ENCODE data around the gene TMEM59L. TPM values are rescaled to one million over a fixed set of nuclear protein-coding genes. Genes with fewer than 3 reads are reported as not detected.

TMEM59L gene
- total and polyA plus RNA-seq, 2 of the 4 experiments (the other 2 are of a cell fraction), result under 0.01 to 5.9 TPM

DNA sequence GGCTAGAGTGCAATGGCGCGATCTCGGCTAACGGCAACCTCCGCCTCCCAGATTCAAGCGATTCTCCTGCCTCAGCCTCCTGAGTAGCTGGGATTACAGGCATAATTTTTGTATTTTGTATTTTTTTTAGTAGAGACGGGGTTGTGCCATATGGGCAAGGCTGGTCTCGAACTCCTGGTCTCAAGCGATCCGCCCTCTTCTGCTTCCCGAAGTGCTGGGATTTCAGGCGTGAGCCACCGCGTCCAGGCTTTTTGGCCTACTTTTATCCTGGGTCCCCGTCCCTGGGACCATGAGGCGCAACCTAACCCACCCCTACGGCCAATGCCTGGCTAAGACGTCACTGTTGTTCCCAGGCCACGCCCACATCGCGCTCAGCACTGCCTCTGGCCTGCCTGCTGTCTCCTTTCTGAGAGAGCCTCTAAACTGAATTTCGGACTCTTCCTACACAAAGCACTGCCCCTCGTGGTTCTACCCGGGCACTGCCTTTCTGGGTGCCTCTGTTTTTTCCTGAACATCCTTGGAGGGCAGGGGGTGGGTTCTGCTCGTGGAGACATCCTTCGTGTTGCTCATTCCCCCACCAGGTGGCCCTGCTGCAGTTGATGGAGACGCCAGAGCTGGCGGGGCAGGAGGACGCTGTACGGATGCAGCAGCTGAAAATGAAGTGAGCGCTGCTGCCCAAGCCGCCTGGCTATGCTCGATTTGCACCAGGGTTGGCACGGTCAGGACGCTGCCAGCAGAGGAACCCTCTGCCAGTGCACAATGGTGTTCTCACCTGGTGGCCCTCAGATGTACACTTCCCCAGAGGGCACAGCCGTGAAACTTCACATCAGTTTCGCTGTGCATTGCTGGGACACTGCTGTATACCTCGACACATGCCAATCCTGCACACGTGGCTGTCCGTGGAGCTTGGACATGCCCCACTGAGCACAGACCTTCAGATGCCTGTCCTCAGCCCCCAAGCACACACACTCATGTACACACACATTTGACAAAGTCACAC, 22.1 kb upstream of the TMEM59L start:
- intact Hi-C loops (cut with micrococcal nuclease), result no loop called here
- no peak for ATAC-seq (ENCODE audit: low read depth)
- Histone ChIP-seq H3K9me1 (ENCODE audit: insufficient read depth, low read length) (peaks cover 4% of the 10 kb centered on the region; the same call in 1 of the 2 replicates), H3K9me3 (ENCODE audit: control insufficient read depth, insufficient read depth, low read length) (no peaks in the 10 kb centered on the region), H3K27ac (ENCODE audit: insufficient read depth, low read length) (no peak overlapping the region), H3K4ac (ENCODE audit: low read depth, low read length) (no peak overlapping the region), H2BK15ac (ENCODE audit: low read depth, low read length) (no peak overlapping the region), H2AK9ac (replicated peaks; ENCODE audit: low read depth, low read length, poor library complexity) (peak overlapping the region; percentile 76), H2BK20ac (ENCODE audit: low read depth, low read length) (no peak overlapping the region), H2AK5ac (ENCODE audit: low read depth, low read length) (no peak overlapping the region; the same call in 1 of the 2 replicates), H2BK5ac (ENCODE audit: low read depth, low read length, poor library complexity, severe bottlenecking) (no peak overlapping the region), H3K56ac (ENCODE audit: extremely low read depth, insufficient read depth, low read length) (no peak overlapping the region), H3K4me1 (ENCODE audit: control insufficient read depth, insufficient read depth, low read length) (peaks cover 8% of the 10 kb centered on the region), H3K27me3 (ENCODE audit: control insufficient read depth, insufficient read depth, low read length) (no peaks in the 10 kb centered on the region), H3K18ac (ENCODE audit: low read depth, low read length) (no peak overlapping the region), H4K20me1 (ENCODE audit: insufficient read depth, low read length) (peaks cover 9% of the 10 kb centered on the region), H3K4me2 (ENCODE audit: low read depth, low read length) (no peak overlapping the region), H4K91ac (ENCODE audit: insufficient read depth, low read depth, low read length) (no peak overlapping the region), H3K4me3 (ENCODE audit: insufficient read depth, low read depth, low read length) (no peak overlapping the region), H3K14ac (replicated peaks; ENCODE audit: low read depth, low read length) (no peak overlapping the region), H4K8ac (ENCODE audit: low read depth in 2 of 2, low read length in 2 of 2) (peak overlapping the region in 1 of 2 experiments; percentile 45; a peak in 1 of 4 replicates), H2BK120ac (ENCODE audit: low read depth, low read length) (no peak overlapping the region), H3K23ac (ENCODE audit: low read depth, low read length) (no peak overlapping the region), H3K79me1 (ENCODE audit: low read depth in 1 of 2, low read length in 2 of 2) (peaks cover 6 to 20% of the 10 kb centered on the region in 2 experiments; a peak in 3 of 4 replicates), H3K36me3 (ENCODE audit: control insufficient read depth, insufficient read depth, low read length) (peaks cover 4% of the 10 kb centered on the region), H4K5ac (ENCODE audit: low read depth, low read length) (no peak overlapping the region), H2AFZ (replicated peaks; ENCODE audit: low read length, poor library complexity) (peak overlapping the region; percentile 23), H3K9ac (ENCODE audit: low read depth, low read length) (no peak overlapping the region)
- ChIA-PET CTCF (interaction anchor here (0.6 to 1.1 kb wide), 2 partner anchors 252 to 256 kb away, joined by 3 to 4 read pairs; no protein-coding TSS in a partner anchor), POLR2A (ENCODE audit: unreplicated experiment) (interaction anchor here (0.5 kb wide), 1 partner anchor 101 kb away, joined by 5 read pairs; no protein-coding TSS in a partner anchor)
- no TSS peak for BruUV-seq (replicated peaks)
- in situ Hi-C loops (cut with MboI; ENCODE audit: low sequenced_read_pairs), result no loop called here
- TF ChIP-seq CEBPB (IDR thresholded peaks at IDR 0.05; ENCODE audit: low read depth, low read length), result no peak
- TF ChIP-seq MAFK (IDR thresholded peaks at IDR 0.05; ENCODE audit: low read depth, low read length), result no peak
- TF ChIP-seq FOS (IDR thresholded peaks at IDR 0.05; ENCODE audit: low read depth, low read length), result no peak
- TF ChIP-seq SMC3 (IDR thresholded peaks at IDR 0.05; ENCODE audit: low read depth, low read length), result peak; percentile 37; the same call in 1 of the 2 replicates
- TF ChIP-seq MXI1 (IDR thresholded peaks at IDR 0.05; ENCODE audit: borderline replicate concordance, low read depth, low read length), result no peak
- TF ChIP-seq BHLHE40 (IDR thresholded peaks at IDR 0.05; ENCODE audit: low read depth, low read length), result no peak
- TF ChIP-seq, protein P1, sequence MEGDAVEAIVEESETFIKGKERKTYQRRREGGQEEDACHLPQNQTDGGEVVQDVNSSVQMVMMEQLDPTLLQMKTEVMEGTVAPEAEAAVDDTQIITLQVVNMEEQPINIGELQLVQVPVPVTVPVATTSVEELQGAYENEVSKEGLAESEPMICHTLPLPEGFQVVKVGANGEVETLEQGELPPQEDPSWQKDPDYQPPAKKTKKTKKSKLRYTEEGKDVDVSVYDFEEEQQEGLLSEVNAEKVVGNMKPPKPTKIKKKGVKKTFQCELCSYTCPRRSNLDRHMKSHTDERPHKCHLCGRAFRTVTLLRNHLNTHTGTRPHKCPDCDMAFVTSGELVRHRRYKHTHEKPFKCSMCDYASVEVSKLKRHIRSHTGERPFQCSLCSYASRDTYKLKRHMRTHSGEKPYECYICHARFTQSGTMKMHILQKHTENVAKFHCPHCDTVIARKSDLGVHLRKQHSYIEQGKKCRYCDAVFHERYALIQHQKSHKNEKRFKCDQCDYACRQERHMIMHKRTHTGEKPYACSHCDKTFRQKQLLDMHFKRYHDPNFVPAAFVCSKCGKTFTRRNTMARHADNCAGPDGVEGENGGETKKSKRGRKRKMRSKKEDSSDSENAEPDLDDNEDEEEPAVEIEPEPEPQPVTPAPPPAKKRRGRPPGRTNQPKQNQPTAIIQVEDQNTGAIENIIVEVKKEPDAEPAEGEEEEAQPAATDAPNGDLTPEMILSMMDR (conservative IDR thresholded peaks at IDR 0.05; ENCODE audit: low read depth, low read length), result peak; percentile 33
- no peak for TF ChIP-seq RAD21 (IDR thresholded peaks at IDR 0.05; ENCODE audit: low read length)
- no peak for TF ChIP-seq RFX5 (IDR thresholded peaks at IDR 0.05; ENCODE audit: low read depth, low read length)
- no peak for TF ChIP-seq POLR2A (IDR thresholded peaks at IDR 0.05; ENCODE audit: low read depth, low read length)
- no peak for TF ChIP-seq RCOR1 (IDR thresholded peaks at IDR 0.05; ENCODE audit: insufficient replicate concordance, low read length)
- TF ChIP-seq, protein P2, sequence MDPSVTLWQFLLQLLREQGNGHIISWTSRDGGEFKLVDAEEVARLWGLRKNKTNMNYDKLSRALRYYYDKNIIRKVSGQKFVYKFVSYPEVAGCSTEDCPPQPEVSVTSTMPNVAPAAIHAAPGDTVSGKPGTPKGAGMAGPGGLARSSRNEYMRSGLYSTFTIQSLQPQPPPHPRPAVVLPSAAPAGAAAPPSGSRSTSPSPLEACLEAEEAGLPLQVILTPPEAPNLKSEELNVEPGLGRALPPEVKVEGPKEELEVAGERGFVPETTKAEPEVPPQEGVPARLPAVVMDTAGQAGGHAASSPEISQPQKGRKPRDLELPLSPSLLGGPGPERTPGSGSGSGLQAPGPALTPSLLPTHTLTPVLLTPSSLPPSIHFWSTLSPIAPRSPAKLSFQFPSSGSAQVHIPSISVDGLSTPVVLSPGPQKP (IDR thresholded peaks at IDR 0.05; ENCODE audit: borderline replicate concordance, low read depth, low read length), result no peak
- no peak for TF ChIP-seq CHD1 (IDR thresholded peaks at IDR 0.05; ENCODE audit: low read depth, low read length)
- 62% methylated on average over 22 of the region's 40 CpGs; no CpG with 5 or more reads in 1 of the 2 experiments for WGBS, 2 experiments (ENCODE audit: extremely low coverage in 2 of 2, insufficient read length in 1 of 2)
- peak; percentile 57 for DNase-seq
- dilution Hi-C loops (cut with HindIII; ENCODE audit: low sequenced_read_pairs, unreplicated experiment), result no loop called here

Measured in IMR-90 (cell line).